ENCODE data around the gene CTNNAL1.

DNA sequence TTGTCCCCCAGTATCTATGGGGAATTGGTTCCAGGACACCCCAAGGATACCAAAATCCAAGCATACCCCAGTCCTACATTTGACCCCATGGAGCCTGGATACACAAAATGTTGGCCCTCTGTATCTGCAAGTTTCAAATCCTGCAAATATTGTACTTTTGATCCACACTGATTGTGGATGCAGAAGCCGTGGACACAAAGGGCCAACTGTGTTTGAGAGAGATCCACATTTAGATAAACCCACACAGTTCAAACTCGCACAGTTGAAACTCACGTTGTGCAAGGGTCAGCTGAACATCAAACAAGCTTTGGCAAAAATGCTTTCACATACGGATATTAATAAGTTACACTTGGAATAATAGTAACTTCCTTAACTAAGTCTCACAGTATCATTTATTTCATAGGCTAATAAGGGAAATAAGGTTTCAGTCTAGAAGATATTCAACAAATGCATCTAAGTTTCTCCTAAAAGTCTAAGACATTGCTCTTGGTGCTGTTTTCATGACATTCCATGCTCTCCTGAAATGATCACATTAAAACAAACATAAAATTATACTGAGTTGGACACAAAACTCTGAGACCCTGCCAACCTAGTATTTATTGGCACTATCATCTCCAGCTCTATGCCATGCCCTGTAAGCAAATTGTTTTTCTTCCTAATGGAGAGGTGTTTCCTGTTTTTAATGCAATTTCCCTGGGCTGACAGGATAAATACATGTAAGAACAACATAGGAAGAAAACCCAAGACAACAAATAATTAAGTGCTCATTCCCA is 118.9 kb downstream of the CTNNAL1 start:
- TF ChIP-seq, protein P1, sequence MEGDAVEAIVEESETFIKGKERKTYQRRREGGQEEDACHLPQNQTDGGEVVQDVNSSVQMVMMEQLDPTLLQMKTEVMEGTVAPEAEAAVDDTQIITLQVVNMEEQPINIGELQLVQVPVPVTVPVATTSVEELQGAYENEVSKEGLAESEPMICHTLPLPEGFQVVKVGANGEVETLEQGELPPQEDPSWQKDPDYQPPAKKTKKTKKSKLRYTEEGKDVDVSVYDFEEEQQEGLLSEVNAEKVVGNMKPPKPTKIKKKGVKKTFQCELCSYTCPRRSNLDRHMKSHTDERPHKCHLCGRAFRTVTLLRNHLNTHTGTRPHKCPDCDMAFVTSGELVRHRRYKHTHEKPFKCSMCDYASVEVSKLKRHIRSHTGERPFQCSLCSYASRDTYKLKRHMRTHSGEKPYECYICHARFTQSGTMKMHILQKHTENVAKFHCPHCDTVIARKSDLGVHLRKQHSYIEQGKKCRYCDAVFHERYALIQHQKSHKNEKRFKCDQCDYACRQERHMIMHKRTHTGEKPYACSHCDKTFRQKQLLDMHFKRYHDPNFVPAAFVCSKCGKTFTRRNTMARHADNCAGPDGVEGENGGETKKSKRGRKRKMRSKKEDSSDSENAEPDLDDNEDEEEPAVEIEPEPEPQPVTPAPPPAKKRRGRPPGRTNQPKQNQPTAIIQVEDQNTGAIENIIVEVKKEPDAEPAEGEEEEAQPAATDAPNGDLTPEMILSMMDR (IDR thresholded peaks at IDR 0.05; ENCODE audit: poor library complexity, severe bottlenecking): no peak
- no peak for TF ChIP-seq EZH2 (IDR thresholded peaks at IDR 0.05; ENCODE audit: borderline replicate concordance, insufficient read depth, low read length, poor library complexity, severe bottlenecking)
- TF ChIP-seq RAD21 (conservative IDR thresholded peaks at IDR 0.05): no peak
- TF ChIP-seq POLR2AphosphoS5 (IDR thresholded peaks at IDR 0.05): no peak
- TF ChIP-seq, protein P2, sequence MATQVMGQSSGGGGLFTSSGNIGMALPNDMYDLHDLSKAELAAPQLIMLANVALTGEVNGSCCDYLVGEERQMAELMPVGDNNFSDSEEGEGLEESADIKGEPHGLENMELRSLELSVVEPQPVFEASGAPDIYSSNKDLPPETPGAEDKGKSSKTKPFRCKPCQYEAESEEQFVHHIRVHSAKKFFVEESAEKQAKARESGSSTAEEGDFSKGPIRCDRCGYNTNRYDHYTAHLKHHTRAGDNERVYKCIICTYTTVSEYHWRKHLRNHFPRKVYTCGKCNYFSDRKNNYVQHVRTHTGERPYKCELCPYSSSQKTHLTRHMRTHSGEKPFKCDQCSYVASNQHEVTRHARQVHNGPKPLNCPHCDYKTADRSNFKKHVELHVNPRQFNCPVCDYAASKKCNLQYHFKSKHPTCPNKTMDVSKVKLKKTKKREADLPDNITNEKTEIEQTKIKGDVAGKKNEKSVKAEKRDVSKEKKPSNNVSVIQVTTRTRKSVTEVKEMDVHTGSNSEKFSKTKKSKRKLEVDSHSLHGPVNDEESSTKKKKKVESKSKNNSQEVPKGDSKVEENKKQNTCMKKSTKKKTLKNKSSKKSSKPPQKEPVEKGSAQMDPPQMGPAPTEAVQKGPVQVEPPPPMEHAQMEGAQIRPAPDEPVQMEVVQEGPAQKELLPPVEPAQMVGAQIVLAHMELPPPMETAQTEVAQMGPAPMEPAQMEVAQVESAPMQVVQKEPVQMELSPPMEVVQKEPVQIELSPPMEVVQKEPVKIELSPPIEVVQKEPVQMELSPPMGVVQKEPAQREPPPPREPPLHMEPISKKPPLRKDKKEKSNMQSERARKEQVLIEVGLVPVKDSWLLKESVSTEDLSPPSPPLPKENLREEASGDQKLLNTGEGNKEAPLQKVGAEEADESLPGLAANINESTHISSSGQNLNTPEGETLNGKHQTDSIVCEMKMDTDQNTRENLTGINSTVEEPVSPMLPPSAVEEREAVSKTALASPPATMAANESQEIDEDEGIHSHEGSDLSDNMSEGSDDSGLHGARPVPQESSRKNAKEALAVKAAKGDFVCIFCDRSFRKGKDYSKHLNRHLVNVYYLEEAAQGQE (IDR thresholded peaks at IDR 0.05; ENCODE audit: borderline replicate concordance): no peak
- no peak for TF ChIP-seq SMC3 (conservative IDR thresholded peaks at IDR 0.05; ENCODE audit: poor library complexity)
- no peak for TF ChIP-seq EP300 (conservative IDR thresholded peaks at IDR 0.05; ENCODE audit: poor library complexity, severe bottlenecking)
